Kidney capillary endothelial cell (primary cell): ENCODE results near the gene MAP4K2.

ENCODE experiments used
- DNase-seq: peaks from one replicate; pipeline ENCODE4 v3.0.0-alpha.2; 2018; ENCODE audit warnings: low spot score

The MAP4K2 gene

DNA sequence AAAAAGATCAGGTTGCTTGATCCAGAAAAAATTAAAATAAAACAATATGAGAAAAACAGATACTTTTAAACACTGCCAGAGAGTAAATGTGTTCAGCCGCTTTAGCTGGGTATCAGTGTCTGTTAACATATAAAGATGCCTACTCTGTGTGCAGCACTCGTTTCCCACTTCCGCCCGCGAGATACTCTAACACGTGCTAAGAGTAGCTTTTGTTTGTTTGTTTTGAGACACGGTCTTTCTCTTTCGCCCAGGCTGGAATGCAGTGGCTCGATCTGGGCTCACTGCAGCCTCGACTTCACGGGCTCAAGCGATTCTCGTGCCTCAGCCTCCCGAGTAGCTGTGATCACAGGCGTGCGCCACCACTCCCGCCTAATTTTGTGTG lies 7.9 kb upstream of the MAP4K2 start:
- no peak for DNase-seq

DNA sequence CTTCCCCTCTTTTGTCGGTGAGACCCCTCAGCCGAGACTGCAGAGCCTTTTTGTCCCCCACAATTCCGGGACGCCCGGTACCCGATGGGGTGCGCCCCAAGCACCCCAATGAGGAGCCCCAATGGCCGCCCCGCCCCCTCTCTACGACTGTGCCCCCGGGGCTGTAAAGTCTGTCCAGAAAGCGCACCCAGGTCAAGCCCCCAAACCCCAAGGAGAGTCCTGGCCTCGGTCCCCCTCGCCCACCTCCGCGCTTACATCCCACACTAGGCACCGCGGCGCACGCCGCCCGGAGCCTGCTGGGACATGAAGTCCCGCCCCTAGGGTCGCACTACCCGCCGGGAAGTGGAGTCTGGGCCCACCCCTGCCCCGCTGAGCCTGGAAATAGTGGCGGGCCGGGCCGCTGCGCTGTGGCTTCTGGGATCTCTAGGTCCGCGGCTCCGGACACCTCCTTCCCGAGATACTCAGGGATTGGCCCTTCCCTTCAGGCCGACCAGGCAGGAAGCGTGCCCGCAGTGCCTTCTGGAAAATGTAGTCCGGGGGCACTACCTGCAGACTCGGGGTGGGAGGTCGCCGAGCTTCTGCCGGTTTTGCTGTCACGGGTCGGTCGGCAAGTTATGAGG lies 7.4 kb upstream of the MAP4K2 start, which contains the start of gene MEN1:
Gene MEN1 (minus strand): TSS at position 281 of the 620 bp plus-strand sequence. CDS start 442 bp downstream, outside the sequence.
- peak; percentile 90 for DNase-seq

- DNase-seq, result no peak
Observed at GRCh38 chr11:64809781-64810241, 6.8 kb upstream of the MAP4K2 start.

DNA sequence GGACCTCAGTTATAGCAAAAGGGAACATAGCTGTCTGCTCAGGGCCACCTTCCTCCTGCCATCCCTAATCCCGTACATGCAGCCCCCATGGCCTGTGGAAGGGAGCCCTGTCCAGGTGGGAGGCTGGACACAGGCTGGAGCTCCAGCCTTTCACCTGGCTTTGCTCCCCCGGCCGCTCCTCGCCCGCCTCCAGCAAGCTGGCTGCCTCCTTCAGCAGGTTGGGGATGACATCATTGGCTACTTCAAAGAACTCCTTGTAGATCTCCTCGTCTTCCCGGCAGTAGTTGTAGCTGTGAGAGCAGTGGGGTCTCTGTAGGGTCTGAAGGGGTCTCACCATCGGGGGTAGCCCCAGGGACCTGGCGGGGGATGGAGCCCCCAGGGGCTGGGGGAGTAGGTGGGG lies 2.5 kb upstream of the MAP4K2 start:
- DNase-seq, result no peak

GRCh38 chr11:64804346-64805210 lies 1.6 kb upstream of the MAP4K2 start:
- no peak for DNase-seq

DNA sequence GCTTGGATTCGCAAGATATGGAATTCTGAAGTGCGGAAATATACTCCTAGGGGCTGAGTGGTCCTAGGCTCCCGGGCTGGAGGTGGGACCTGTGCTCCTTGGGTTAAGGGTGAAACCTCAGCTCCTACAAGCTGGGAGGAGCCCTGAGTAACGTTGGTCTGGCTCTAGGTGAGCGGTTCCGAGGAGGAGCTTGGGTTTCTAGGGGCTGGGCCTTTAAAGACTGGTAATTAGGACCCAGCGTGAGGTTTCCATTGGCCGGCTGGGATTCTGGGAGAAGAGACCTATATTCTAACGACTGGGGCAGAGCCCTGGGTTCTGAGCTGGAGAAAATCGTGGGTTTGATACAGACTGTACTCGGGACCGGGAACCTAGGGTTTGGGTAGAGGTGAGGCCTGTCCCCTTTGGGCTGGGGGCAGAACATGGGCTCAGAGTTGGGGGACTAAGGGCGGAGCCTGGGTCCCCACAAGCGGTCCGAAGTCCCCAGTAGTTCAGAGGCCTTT lies 882 bp upstream of the MAP4K2 start:
- DNase-seq, result no peak

GRCh38 chr11:64802370-64803157 lies 450 bp downstream of the MAP4K2 start:
- DNase-seq, result no peak

DNA sequence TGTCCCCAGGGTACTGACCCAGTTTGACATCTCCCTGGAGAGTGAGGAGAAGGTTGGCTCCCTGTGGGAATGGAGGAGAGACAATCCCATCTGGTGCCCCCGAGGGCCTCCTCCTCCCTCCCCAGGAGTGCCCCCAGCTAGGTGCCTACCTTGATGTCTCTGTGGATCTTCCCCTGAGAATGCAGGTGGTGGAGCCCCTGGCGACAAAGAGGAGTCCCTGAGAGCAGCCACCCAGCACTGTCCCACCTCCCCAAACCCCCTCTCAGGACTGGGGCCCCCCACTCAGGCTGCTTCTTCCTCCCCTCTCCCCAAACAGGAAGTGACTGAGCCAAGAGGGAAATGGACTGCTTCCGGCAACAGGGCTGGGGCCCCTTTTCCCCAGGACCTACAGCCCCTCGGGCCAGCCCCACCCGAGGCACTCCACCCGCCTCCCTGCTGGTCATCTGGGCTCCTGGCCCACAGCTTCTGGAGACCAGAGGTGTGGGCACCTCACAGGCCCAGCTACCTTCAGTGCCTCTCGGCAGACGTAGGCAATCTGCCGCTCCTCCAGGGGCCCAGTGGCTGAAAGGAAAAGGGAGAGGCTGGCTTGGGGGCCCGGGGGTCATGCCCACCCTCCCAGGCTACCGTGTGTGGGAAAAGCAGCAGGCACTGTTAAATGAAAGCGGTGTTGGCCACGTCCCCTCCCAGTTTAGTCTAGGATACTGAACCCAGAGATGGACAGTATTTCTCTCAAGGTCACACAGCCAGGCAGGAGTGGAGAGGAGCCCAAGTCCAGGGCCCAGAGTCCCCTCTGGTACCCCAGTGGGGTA lies 1.2 kb downstream of the MAP4K2 start:
- no peak for DNase-seq

DNA sequence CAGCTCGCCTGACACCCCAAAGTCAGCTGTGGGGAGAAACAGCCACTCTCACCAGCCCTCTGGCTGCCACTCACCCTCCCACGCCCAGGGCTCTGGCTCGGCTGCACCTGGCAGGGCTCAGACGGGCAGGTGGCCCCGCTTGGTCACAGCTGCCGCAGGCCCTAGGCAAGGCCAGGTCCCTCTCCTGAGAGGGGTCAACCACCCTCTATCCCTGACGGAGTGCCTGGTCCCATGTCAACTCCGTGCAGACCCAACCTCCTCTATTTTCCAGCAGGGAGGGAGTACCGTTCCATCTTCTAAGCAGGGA lies 1.9 kb downstream of the MAP4K2 start:
- no peak for DNase-seq

DNA sequence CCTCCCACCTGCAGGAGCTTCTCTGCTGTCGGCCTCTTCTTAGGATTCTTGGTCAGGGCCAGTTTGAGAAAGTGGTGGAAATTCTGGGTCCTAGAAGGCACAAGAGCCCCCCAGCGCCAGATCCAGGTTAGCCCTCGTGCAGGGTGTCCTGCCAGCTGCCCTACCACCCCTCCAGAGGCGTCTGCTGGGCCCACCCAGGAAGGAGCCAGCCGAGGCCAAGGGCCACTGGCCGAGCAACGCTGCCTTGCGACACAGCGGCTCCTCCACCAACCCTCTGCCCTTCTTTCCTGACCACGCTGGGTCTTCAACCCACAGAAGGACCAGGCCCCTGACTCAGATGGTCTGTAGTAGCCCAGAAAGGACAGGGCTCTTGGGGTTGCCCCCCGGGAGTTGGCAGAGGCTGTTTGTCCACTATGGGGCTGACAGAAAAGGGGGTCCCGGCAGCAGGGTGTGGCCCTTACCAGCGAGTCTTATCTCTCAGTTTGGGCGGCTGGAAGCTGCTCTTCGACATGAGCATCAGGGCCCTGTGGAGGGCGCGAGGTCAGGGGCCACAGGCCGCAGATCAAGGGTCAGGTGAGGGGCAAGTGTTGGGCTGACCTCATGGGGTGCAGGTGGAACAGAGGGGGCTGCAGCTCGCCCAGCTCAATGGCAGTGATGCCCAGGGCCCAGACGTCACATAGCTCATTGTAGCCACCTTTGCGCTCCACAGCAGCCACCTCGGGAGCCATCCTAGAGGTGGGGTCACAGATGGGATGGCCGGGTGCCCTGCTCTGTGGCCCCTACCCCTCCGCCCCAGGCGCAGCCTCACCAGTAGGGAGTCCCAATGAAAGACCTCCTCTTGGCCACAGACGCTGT lies 2.5 kb downstream of the MAP4K2 start:
- DNase-seq, result no peak

GRCh38 chr11:64799623-64800302 lies 3.3 kb downstream of the MAP4K2 start:
- peak; percentile 86 for DNase-seq

- no peak for DNase-seq
Observed at GRCh38 chr11:64799256-64799622, 3.8 kb downstream of the MAP4K2 start.

GRCh38 chr11:64796757-64797541 lies 6.1 kb downstream of the MAP4K2 start:
- DNase-seq, result no peak

DNA sequence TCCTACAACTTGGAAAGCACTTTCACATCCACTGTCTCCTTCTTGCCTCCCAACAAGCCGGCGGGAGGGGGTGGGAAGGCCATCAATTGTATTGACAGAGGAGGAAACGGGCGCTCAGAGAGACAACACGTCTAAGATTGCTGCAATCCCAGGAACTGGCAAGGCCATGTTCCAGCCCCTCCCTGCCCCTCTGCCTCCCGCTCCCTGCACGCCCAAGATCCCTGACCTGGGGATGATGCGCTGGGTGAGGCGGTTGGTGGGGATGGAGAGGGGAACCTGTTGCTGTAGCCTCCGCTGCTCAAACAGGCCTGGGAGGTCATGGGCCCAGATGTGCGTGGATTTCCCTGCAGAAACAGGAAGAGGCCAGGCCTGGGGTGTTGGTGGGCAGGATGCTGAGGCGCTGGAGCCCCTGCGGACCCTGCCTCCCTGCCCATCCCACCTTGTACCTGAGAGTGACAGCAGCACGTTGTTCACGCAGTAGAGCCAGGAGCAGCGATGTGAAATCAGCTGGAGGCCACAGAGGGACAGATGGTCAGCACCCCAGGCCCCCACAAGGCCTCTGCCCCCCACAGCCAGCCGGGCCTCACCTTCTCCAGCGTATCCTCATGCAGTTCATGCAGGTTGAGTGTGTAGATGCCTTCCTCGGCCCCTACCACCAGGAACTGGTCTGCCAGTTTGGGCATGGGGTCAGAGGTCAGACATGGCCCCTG lies 6.8 kb downstream of the MAP4K2 start:
- DNase-seq, result no peak

DNA sequence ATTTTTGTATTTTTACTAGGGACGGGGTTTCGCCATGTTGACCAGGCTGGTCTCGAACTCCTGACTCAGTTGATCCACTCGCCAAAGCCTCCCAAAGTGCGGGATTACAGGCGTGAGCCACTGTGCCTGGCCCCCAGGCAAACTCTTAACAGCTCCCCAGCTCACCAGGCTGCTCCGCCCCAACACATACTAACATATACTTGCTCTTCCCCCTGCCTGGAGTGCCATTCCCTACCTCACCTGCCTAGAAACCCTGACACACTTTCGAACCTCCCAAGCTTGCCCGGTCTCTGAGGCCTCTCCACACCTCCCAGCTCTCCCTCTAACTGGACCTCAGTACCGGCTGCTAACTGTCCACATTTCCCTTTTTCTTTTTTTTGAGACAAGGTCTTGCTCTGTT lies 8.5 kb downstream of the MAP4K2 start:
- DNase-seq, result no peak

- no peak for DNase-seq
Observed at GRCh38 chr11:64793271-64794160, 9.5 kb downstream of the MAP4K2 start.

DNA sequence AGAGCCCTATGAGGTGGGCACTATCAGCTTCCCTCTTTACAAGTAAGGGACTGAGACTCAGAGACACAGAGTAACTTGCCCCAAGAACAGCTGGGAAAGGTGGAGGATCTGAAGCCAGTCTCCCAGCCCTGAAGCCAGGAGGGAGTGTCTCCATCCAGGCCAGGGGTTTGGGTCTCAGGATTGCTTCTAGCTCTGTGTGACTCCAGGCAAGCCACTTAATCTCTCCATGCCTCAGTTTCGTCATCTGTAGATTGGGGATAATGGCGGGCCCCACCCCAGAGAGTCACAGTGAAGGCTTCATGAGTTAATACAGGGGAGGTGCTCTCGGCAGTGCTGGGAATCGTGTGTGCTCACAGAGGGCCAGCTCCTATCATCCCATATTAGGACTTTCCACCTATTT lies 10.5 kb downstream of the MAP4K2 start:
- no peak for DNase-seq

DNA sequence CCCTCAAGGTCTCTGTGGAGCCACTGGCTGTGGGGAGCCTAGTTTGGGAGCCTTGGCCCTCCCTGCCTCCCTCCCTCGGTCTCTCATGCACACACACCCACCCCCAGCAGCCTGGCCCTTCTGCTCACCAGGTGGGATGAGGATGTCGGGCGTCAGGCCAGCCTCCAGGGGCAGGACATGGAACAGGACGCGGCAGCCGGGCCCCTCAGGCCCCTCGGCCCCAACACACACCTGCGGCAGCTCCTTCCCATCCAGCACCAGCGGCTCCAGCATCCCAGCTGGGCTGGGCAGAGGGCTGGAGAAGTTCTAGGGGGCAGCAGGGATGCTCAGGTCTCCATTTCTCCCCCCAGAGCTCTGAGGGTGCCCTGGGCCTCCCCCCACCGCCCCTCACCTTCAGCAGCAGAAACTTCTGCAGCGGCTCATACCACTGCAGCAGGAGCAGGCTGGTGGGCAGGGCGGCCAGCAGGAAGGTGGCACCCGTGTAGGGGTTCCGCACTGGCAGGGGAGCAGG lies 11.2 kb downstream of the MAP4K2 start:
- DNase-seq, result no peak
